HepG2 (cell line): ENCODE data around the gene RABEPK. TPM values are rescaled to one million over a fixed set of nuclear protein-coding genes. Genes with fewer than 3 reads are reported as not detected.

Experiments
- AHR ChIP-seq: IDR thresholded peaks from 2 replicates; pipeline ENCODE4 v1.6.1; 2018; ENCODE audit warnings: missing genetic modification reagents, missing compliant biosample characterization
- ATF5 ChIP-seq: sonication (generic); formaldehyde crosslinking; IDR thresholded peaks from 2 replicates; pipeline ENCODE4 v1.4.0; 2020; ENCODE audit warnings: mild to moderate bottlenecking, low read depth, missing genetic modification reagents
- CC2D1A ChIP-seq: sonication (generic); formaldehyde crosslinking; IDR thresholded peaks from 2 replicates; pipeline ENCODE4 v1.8.1; 2023; ENCODE audit warnings: mild to moderate bottlenecking, missing genetic modification reagents
- GZF1 ChIP-seq: sonication (generic); formaldehyde crosslinking; IDR thresholded peaks from 2 replicates; pipeline ENCODE4 v1.5.1; 2020; ENCODE audit warnings: mild to moderate bottlenecking, missing genetic modification reagents
- IRX3 ChIP-seq: sonication (generic); formaldehyde crosslinking; IDR thresholded peaks from 2 replicates; pipeline ENCODE4 v1.8.1; 2023; ENCODE audit warnings: mild to moderate bottlenecking, low read depth, missing genetic modification reagents, borderline replicate concordance
- MEIS1 ChIP-seq: sonication (generic); formaldehyde crosslinking; IDR thresholded peaks from 2 replicates; pipeline ENCODE4 v1.9.0; 2021; ENCODE audit warnings: mild to moderate bottlenecking, missing genetic modification reagents, moderate library complexity, borderline replicate concordance
- MTF2 ChIP-seq: sonication (generic); formaldehyde crosslinking; IDR thresholded peaks from 2 replicates; pipeline ENCODE4 v1.5.0; 2020; ENCODE audit warnings: missing genetic modification reagents, borderline replicate concordance
- MZF1 ChIP-seq: sonication (generic); formaldehyde crosslinking; IDR thresholded peaks from 2 replicates; pipeline ENCODE4 v1.8.1; 2023; ENCODE audit warnings: mild to moderate bottlenecking, missing genetic modification reagents, borderline replicate concordance
- NKX3-1 ChIP-seq: sonication (generic); formaldehyde crosslinking; IDR thresholded peaks from 2 replicates; pipeline ENCODE4 v1.5.0; 2020; ENCODE audit warnings: missing genetic modification reagents
- NR0B2 ChIP-seq: sonication (generic); formaldehyde crosslinking; IDR thresholded peaks from 2 replicates; pipeline ENCODE4 v1.4.0; 2020; ENCODE audit warnings: mild to moderate bottlenecking, missing genetic modification reagents
- NR2F2 ChIP-seq: IDR thresholded peaks from 2 replicates; pipeline ENCODE4 v1.6.1; 2012; ENCODE audit warnings: low read depth, inconsistent platforms, borderline replicate concordance
- PTBP1 ChIP-seq: fragments of 200-400 bp; formaldehyde crosslinking; IDR thresholded peaks from 2 replicates; pipeline ENCODE4 v1.6.1; 2018; ENCODE audit warnings: low read length, low read depth; ENCODE audit not compliant: poor library complexity, severe bottlenecking
- SNRNP70 ChIP-seq: fragments of 200-400 bp; formaldehyde crosslinking; IDR thresholded peaks from 2 replicates; pipeline ENCODE4 v1.6.1; 2017; ENCODE audit warnings: mild to moderate bottlenecking, low read depth, low read length, moderate library complexity
- SRY ChIP-seq: sonication (generic); formaldehyde crosslinking; IDR thresholded peaks from 2 replicates; pipeline ENCODE4 v1.8.0; 2022; ENCODE audit warnings: mild to moderate bottlenecking, missing genetic modification reagents
- TARDBP ChIP-seq: sonication (generic); formaldehyde crosslinking; IDR thresholded peaks from 2 replicates; pipeline ENCODE4 v1.8.0; 2022; ENCODE audit warnings: mild to moderate bottlenecking, missing genetic modification reagents
- TFAP4 ChIP-seq: sonication (generic); IDR thresholded peaks from 2 replicates; pipeline ENCODE4 v1.6.1; 2016; ENCODE audit warnings: low read depth, borderline replicate concordance
- TGIF2 ChIP-seq: IDR thresholded peaks from 2 replicates; pipeline ENCODE4 v1.6.1; 2016; ENCODE audit warnings: control low read depth, missing compliant biosample characterization
- ZBTB1 ChIP-seq: sonication (generic); formaldehyde crosslinking; IDR thresholded peaks from 2 replicates; pipeline ENCODE4 v1.4.0; 2020; ENCODE audit warnings: missing genetic modification reagents, borderline replicate concordance
- ZBTB10 ChIP-seq: sonication (generic); formaldehyde crosslinking; IDR thresholded peaks from 2 replicates; pipeline ENCODE4 v1.4.0; 2020; ENCODE audit warnings: missing genetic modification reagents, borderline replicate concordance
- ZEB1 ChIP-seq: IDR thresholded peaks from 2 replicates; pipeline ENCODE4 v1.6.1; 2012; ENCODE audit warnings: mild to moderate bottlenecking, low read depth, inconsistent platforms; ENCODE audit not compliant: insufficient replicate concordance
- ZNF572 ChIP-seq: sonication (generic); formaldehyde crosslinking; IDR thresholded peaks from 2 replicates; pipeline ENCODE4 v1.5.1; 2020; ENCODE audit warnings: mild to moderate bottlenecking, missing genetic modification reagents
- ZNF670 ChIP-seq: sonication (generic); formaldehyde crosslinking; IDR thresholded peaks from 2 replicates; pipeline ENCODE4 v1.8.0; 2022; ENCODE audit warnings: mild to moderate bottlenecking, missing genetic modification reagents, borderline replicate concordance
- ZNF691 ChIP-seq: sonication (generic); formaldehyde crosslinking; IDR thresholded peaks from 2 replicates; pipeline ENCODE4 v1.4.0; 2020; ENCODE audit warnings: missing genetic modification reagents, low read depth, mild to moderate bottlenecking, borderline replicate concordance
- polyA plus RNA-seq, 8 experiments: library from polyadenylated mRNA; depleted of rRNA in 3 of 8; stranded (reverse) in 7 of 8; unstranded in 1 of 8; fragments of >200 nt; fragmentation: Illumina TruSeq in 4 of 8; extraction: Trizol in 4 of 8; gene quantifications; 2 replicates each; pipeline versions ENCODE4 v1.2.1 to v1.2.3, GENCODE V29; 2011 to 2016; ENCODE audit warnings: low read depth in 4 of 8, missing spikeins in 1 of 8, mixed read lengths in 1 of 8; ENCODE audit not compliant: insufficient read depth in 1 of 8
- total RNA-seq, 5 experiments: library from RNA; depleted of rRNA; stranded (reverse); fragments of >200 nt; fragmentation: Illumina TruSeq; extraction: Trizol; gene quantifications; 2 replicates each; pipeline ENCODE4 v1.2.3, GENCODE V29; 2016; ENCODE audit warnings: low read depth in 1 of 5

Gene RABEPK
- total and polyA plus RNA-seq, 2 of the 13 experiments (the other 11 are each of a cell fraction or from before 2014, with no cell fraction given): 75.5 to 90.0 TPM

- TF ChIP-seq IRX3 (peak; percentile 84; the same call in 1 of the 2 replicates), ZBTB1 (CRISPR knock-in tag) (no peak), AHR (CRISPR knock-in tag) (no peak), NR2F2 (no peak), MZF1 (CRISPR knock-in tag) (no peak), TARDBP (CRISPR knock-in tag) (peak; percentile 70; the same call in 1 of the 2 replicates), ZBTB10 (no peak), NR0B2 (CRISPR knock-in tag) (no peak; the same call in 1 of the 2 replicates), ZEB1 (peak; percentile 35), MEIS1 (peak; percentile 82), GZF1 (0 out of 2 replicates have a peak, but pooled peaks have one; percentile 29), TFAP4 (peak; percentile 76; the same call in 1 of the 2 replicates), ZNF670 (CRISPR knock-in tag) (peak; percentile 41; the same call in 1 of the 2 replicates), ATF5 (CRISPR knock-in tag) (0 out of 2 replicates have a peak, but pooled peaks have one; percentile 70), SRY (CRISPR knock-in tag) (peak; percentile 86), ZNF572 (CRISPR knock-in tag) (no peak), ZNF691 (peak; percentile 80), CC2D1A (no peak), TGIF2 (CRISPR knock-in tag) (peak; percentile 38; the same call in 1 of the 2 replicates), PTBP1 (peak; percentile 22), MTF2 (CRISPR knock-in tag) (no peak), SNRNP70 (no peak), NKX3-1 (no peak)
These were observed 61.4 kb downstream of the RABEPK start, which contains the start of gene GAPVD1 (continued) for GRCh38 chr9:125261501-125262293.
